Fibroblast of lung (primary cell): Measurements from ENCODE around the gene LCA5L. TPM values are rescaled to one million over a fixed set of nuclear protein-coding genes. Genes with fewer than 3 reads are reported as not detected.
A peak's percentile ranks its signal among the peaks of the same experiment; 100 is the strongest.

Experiments
- DNase-seq, 2 donors: peaks; one replicate each; pipeline versions ENCODE4 v3.0.0 to v3.0.0-alpha.2; 2010; ENCODE audit warnings: low read depth in 2 of 2
- H2AFZ ChIP-seq: 2 replicates; pipeline ENCODE4 v1.5.1; 2012; ENCODE audit warnings: low read length, control low read depth, inconsistent platforms
- H3K27ac ChIP-seq: 2 replicates; pipeline ENCODE4 v1.5.1; 2011; ENCODE audit warnings: low read length, control low read depth; ENCODE audit not compliant: insufficient read depth
- H3K27me3 ChIP-seq: 2 replicates; pipeline ENCODE4 v1.5.1; 2011; ENCODE audit warnings: mild to moderate bottlenecking, low read length; ENCODE audit not compliant: control insufficient read depth, insufficient read depth
- H3K36me3 ChIP-seq: 2 replicates; pipeline ENCODE4 v1.5.1; 2011; ENCODE audit warnings: low read length; ENCODE audit not compliant: control insufficient read depth, insufficient read depth
- H3K4me1 ChIP-seq: 2 replicates; pipeline ENCODE4 v1.5.1; 2011; ENCODE audit warnings: low read length; ENCODE audit not compliant: control insufficient read depth, insufficient read depth; ENCODE audit errors: extremely low read depth
- H3K4me2 ChIP-seq: 2 replicates; pipeline ENCODE4 v1.5.1; 2011; ENCODE audit warnings: low read length, control low read depth; ENCODE audit not compliant: insufficient read depth; ENCODE audit errors: extremely low read depth
- H3K4me3 ChIP-seq, 4 experiments: fragments of 200-600 bp in 1 of 4; sonication (generic) in 1 of 4; replicated peaks in 1 of 4; 2 replicates each; pipeline ENCODE4 v1.5.1; 2011 to 2016; ENCODE audit warnings: low read length in 4 of 4, low read depth in 3 of 4, mild to moderate bottlenecking in 3 of 4, control low read depth in 2 of 4, inconsistent platforms in 1 of 4, mixed read lengths in 1 of 4; ENCODE audit not compliant: insufficient read depth in 1 of 4; ENCODE audit errors: control extremely low read depth in 1 of 4
- H3K79me2 ChIP-seq: 2 replicates; pipeline ENCODE4 v1.5.1; 2012; ENCODE audit warnings: mild to moderate bottlenecking, low read length, inconsistent platforms; ENCODE audit not compliant: control insufficient read depth, insufficient read depth
- H3K9ac ChIP-seq: 2 replicates; pipeline ENCODE4 v1.5.1; 2011; ENCODE audit warnings: mild to moderate bottlenecking, low read length, control low read depth; ENCODE audit not compliant: insufficient read depth
- H3K9me3 ChIP-seq: 2 replicates; pipeline ENCODE4 v1.5.1; 2012; ENCODE audit warnings: low read depth, low read length; ENCODE audit not compliant: control insufficient read depth, insufficient read depth
- H4K20me1 ChIP-seq: 2 replicates; pipeline ENCODE4 v1.5.1; 2011; ENCODE audit warnings: low read length; ENCODE audit not compliant: control insufficient read depth, insufficient read depth; ENCODE audit errors: extremely low read depth
- EZH2 ChIP-seq: IDR thresholded peaks from 2 replicates; pipeline ENCODE4 v1.5.1; 2012; ENCODE audit warnings: low read length, control low read depth, mild to moderate bottlenecking; ENCODE audit errors: missing control alignments
- polyA plus RNA-seq, 2 donors: library from polyadenylated mRNA; depleted of rRNA in 1 of 2; stranded (reverse) in 1 of 2; unstranded in 1 of 2; fragments of >200 nt; gene quantifications; 2 replicates each; pipeline ENCODE4 v1.2.1, GENCODE V29; 2011 to 2012; ENCODE audit warnings: missing spikeins in 1 of 2
- total RNA-seq: library from RNA; depleted of rRNA; stranded (reverse); fragments of >200 nt; gene quantifications from 2 replicates; pipeline ENCODE4 v1.2.1, GENCODE V29; 2014
- TF ChIP-seq, protein P1 (sequence below), 2 donors: IDR thresholded peaks in 1 of 2; conservative IDR thresholded peaks in 1 of 2; 1 replicate in 1 of 2; 2 replicates in 1 of 2; pipeline ENCODE4 v1.5.1; 2011 to 2012; ENCODE audit warnings: low read length in 2 of 2, control low read depth in 1 of 2, inconsistent platforms in 1 of 2, low read depth in 1 of 2, mild to moderate bottlenecking in 1 of 2

LCA5L gene
- total and polyA plus RNA-seq, 2 donors (not counting 1 experiment from before 2014, with no cell fraction given): 0.66 to 1.0 TPM

DNA sequence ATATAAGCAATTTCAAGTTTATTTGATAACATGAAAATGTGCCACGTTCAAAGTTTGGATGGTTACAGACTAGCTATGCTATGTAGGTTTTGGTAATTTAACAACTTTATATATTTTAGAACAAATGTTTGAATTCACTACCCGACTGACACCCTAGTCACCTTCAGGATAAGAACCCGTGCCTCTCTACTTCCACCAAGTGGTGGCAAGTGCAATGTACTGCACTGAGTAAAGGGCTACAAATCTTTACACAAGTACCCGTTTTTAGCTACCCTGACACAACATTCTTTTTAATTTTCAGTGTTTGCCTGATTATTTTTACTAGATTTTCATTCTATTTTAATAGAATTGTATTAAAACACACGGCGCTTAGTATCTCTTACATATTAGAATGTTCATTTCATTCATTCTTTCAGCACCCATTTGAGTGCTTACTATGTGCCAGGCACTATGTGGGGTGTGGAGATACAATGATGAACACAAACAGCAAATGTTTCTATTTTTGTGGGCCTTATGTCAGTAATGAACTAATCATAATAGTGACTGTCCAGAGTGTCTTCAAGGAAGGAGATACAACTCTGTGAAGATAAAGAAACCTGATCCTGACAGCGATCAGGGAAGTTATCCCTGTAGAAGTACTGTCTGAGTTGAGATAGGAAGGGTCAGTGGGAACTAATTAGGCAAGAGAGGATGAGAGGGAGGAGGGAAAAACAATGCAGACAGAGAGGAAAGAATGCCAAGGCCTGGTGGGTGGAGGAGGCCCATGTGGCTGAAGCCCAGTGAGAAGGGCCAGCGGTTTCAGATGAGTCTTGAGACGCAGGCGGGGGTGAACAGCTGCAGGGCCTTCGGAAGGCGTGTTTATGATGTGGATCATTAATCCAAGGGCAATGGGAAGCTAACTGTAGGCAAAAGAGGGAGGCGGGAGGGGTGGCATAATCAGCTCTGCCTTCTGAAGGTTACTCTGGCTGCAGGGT, 3.8 kb downstream of the LCA5L start:
- Histone ChIP-seq H3K9me3 (no peaks in the 10 kb centered on the region), H4K20me1 (no peaks in the 10 kb centered on the region), H2AFZ (no peak overlapping the region), H3K9ac (no peak overlapping the region), H3K4me1 (peaks cover 3% of the 10 kb centered on the region), H3K4me2 (no peak overlapping the region), H3K36me3 (no peaks in the 10 kb centered on the region), H3K4me3 (no peak overlapping the region), H3K27ac (no peak overlapping the region), H3K27me3 (no peaks in the 10 kb centered on the region), H3K79me2 (no peaks in the 10 kb centered on the region)
- TF ChIP-seq, protein P1, sequence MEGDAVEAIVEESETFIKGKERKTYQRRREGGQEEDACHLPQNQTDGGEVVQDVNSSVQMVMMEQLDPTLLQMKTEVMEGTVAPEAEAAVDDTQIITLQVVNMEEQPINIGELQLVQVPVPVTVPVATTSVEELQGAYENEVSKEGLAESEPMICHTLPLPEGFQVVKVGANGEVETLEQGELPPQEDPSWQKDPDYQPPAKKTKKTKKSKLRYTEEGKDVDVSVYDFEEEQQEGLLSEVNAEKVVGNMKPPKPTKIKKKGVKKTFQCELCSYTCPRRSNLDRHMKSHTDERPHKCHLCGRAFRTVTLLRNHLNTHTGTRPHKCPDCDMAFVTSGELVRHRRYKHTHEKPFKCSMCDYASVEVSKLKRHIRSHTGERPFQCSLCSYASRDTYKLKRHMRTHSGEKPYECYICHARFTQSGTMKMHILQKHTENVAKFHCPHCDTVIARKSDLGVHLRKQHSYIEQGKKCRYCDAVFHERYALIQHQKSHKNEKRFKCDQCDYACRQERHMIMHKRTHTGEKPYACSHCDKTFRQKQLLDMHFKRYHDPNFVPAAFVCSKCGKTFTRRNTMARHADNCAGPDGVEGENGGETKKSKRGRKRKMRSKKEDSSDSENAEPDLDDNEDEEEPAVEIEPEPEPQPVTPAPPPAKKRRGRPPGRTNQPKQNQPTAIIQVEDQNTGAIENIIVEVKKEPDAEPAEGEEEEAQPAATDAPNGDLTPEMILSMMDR (conservative IDR thresholded peaks at IDR 0.05 in 1 of 2, IDR thresholded peaks at IDR 0.05 in 1 of 2; ENCODE audit: low read depth in 1 of 2, low read length in 2 of 2): peak; percentile 85 to 92
- no peak for TF ChIP-seq EZH2
- DNase-seq: peak; percentile 47 to 68

- no peaks in the 10 kb centered on the region for H4K20me1 ChIP-seq
- no peak for TF ChIP-seq EZH2
- TF ChIP-seq, protein P1 (conservative IDR thresholded peaks at IDR 0.05 in 1 of 2, IDR thresholded peaks at IDR 0.05 in 1 of 2; ENCODE audit: low read depth in 1 of 2, low read length in 2 of 2): no peak
- no peak overlapping the region for H3K9ac ChIP-seq
Observed at GRCh38 chr21:39439232-39439631, 6.3 kb downstream of the LCA5L start.

GRCh38 chr21:39434950-39435349, 10.6 kb downstream of the LCA5L start:
- peak in 1 of 2 donors; percentile 39 for DNase-seq
- H4K20me1 ChIP-seq: no peaks in the 10 kb centered on the region
- no peak overlapping the region for H3K27ac ChIP-seq
- no peaks in the 10 kb centered on the region for H3K79me2 ChIP-seq
- no peaks in the 10 kb centered on the region for H3K27me3 ChIP-seq
- no peak overlapping the region for H3K9ac ChIP-seq
- no peaks in the 10 kb centered on the region for H3K36me3 ChIP-seq
- H2AFZ ChIP-seq: no peak overlapping the region
- no peaks in the 10 kb centered on the region for H3K9me3 ChIP-seq
- no peak overlapping the region for H3K4me3 ChIP-seq
- no peaks in the 10 kb centered on the region for H3K4me1 ChIP-seq
- no peak for TF ChIP-seq EZH2
- TF ChIP-seq, protein P1 (conservative IDR thresholded peaks at IDR 0.05 in 1 of 2, IDR thresholded peaks at IDR 0.05 in 1 of 2; ENCODE audit: low read depth in 1 of 2, low read length in 2 of 2): no peak
- H3K4me2 ChIP-seq: no peak overlapping the region

More at GRCh38 chr21:39439232-39439631, 6.3 kb downstream of the LCA5L start:
- Histone ChIP-seq H3K27ac (no peak overlapping the region), H3K36me3 (no peaks in the 10 kb centered on the region), H3K9me3 (no peaks in the 10 kb centered on the region), H3K4me3 (no peak overlapping the region), H3K79me2 (no peaks in the 10 kb centered on the region), H2AFZ (no peak overlapping the region), H3K4me2 (no peak overlapping the region), H3K4me1 (no peaks in the 10 kb centered on the region), H3K27me3 (no peaks in the 10 kb centered on the region)
- DNase-seq: no peak
